ENCODE results near the gene EXOC4. TPM values are rescaled to one million over a fixed set of nuclear protein-coding genes. Genes with fewer than 3 reads are reported as not detected.
A peak's percentile ranks its signal among the peaks of the same experiment; 100 is the strongest.

The EXOC4 gene
- total RNA-seq, 2 donors from 2014 or later, result 106 to 115 TPM

DNA sequence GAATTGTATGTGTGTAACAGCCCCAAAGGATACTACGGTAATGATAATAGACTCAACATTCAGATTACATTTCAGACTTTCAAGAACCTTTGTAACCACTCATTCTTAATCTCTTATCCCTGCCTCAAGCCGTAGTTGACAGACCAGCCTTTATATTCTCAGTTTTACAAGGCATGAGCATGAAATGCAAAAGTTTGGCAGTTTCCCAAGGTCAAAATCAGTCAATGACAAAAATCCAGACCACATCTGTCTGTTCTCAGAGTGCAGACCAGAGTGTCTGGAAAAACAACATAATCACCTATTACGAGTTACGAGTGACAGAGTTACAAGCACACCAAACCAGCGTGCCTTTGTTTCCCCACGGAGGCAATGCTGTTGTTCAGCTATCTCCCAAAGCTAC is 695.7 kb downstream of the EXOC4 start:
- Histone ChIP-seq H3K4me1 (ENCODE audit: control insufficient read depth, insufficient read depth, low read length) (peaks cover 16% of the 10 kb centered on the region), H3K4me3 (ENCODE audit: low read length) (peak overlapping the region; percentile 58), H3K27me3 (ENCODE audit: control insufficient read depth, insufficient read depth, low read length, poor library complexity, severe bottlenecking) (no peaks in the 10 kb centered on the region), H3K9me3 (ENCODE audit: control insufficient read depth, low read length) (peaks cover 23% of the 10 kb centered on the region), H3K36me3 (ENCODE audit: control insufficient read depth, insufficient read depth, low read length) (no peaks in the 10 kb centered on the region), H3K27ac (ENCODE audit: low read depth, low read length) (no peak overlapping the region), H3K9ac (ENCODE audit: extremely low read depth, low read length, poor library complexity, severe bottlenecking) (no peak overlapping the region)
- Mint-ChIP-seq H3K4me3 (no peak overlapping the region), H3K27ac (no peak overlapping the region), H3K36me3 (ENCODE audit: low read depth) (peaks cover 29% of the 10 kb centered on the region), H3K27me3 (ENCODE audit: insufficient read depth) (no peaks in the 10 kb centered on the region), H3K9me3 (peaks cover 5% of the 10 kb centered on the region), H3K4me1 (peaks cover 36% of the 10 kb centered on the region)
- no peak for TF ChIP-seq CTCF (conservative IDR thresholded peaks at IDR 0.05)
- no peak for DNase-seq
- 90 to 94% methylated on average over 5 to 6 of the region's 6 CpGs for WGBS, 2 experiments (ENCODE audit: insufficient coverage in 1 of 2, insufficient read length in 1 of 2)

DNA sequence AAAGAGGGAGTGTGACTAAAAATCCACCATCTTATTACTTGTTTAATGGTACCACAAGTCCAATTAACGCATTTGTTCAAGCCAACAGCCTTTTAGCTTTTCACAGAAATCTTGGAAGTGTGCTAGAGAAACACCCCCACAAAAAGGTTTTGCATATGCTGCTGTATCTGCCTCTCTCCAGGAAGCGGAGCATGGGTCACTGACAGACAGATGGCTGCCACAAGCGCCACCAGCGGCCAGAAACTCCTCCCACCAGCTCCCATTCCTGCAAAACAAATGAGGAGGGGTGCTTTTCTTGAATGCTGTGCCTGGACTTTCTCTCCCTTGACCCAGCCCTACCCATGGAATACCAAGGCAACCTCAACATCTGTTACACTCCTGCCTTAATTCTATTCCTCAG is 698.0 kb downstream of the EXOC4 start:
- Histone ChIP-seq H3K36me3 (ENCODE audit: control insufficient read depth, insufficient read depth, low read length) (no peaks in the 10 kb centered on the region), H3K9me3 (ENCODE audit: control insufficient read depth, low read length) (peaks cover 35% of the 10 kb centered on the region), H3K27me3 (ENCODE audit: control insufficient read depth, insufficient read depth, low read length, poor library complexity, severe bottlenecking) (no peaks in the 10 kb centered on the region), H3K4me1 (ENCODE audit: control insufficient read depth, insufficient read depth, low read length) (peaks cover 16% of the 10 kb centered on the region), H3K27ac (ENCODE audit: low read depth, low read length) (no peak overlapping the region), H3K4me3 (ENCODE audit: low read length) (no peak overlapping the region), H3K9ac (ENCODE audit: extremely low read depth, low read length, poor library complexity, severe bottlenecking) (no peak overlapping the region)
- Mint-ChIP-seq H3K27me3 (ENCODE audit: insufficient read depth) (no peaks in the 10 kb centered on the region), H3K9me3 (peaks cover 25% of the 10 kb centered on the region), H3K4me1 (peaks cover 34% of the 10 kb centered on the region), H3K4me3 (no peak overlapping the region), H3K36me3 (ENCODE audit: low read depth) (peaks cover 48% of the 10 kb centered on the region), H3K27ac (no peak overlapping the region)
- 65 to 100% methylated on average over 1 to 4 of the region's 4 CpGs for WGBS, 2 experiments (ENCODE audit: insufficient coverage in 1 of 2, insufficient read length in 1 of 2)
- no peak for TF ChIP-seq CTCF (conservative IDR thresholded peaks at IDR 0.05)
- DNase-seq, result peak; percentile 64

GRCh38 chr7:133955208-133955607 is 702.3 kb downstream of the EXOC4 start:
- Histone ChIP-seq H3K27me3 (ENCODE audit: control insufficient read depth, insufficient read depth, low read length, poor library complexity, severe bottlenecking) (no peaks in the 10 kb centered on the region), H3K4me3 (ENCODE audit: low read length) (peak overlapping the region; percentile 15), H3K27ac (ENCODE audit: low read depth, low read length) (no peak overlapping the region), H3K9ac (ENCODE audit: extremely low read depth, low read length, poor library complexity, severe bottlenecking) (no peak overlapping the region), H3K36me3 (ENCODE audit: control insufficient read depth, insufficient read depth, low read length) (no peaks in the 10 kb centered on the region), H3K4me1 (ENCODE audit: control insufficient read depth, insufficient read depth, low read length) (peaks cover 3% of the 10 kb centered on the region), H3K9me3 (ENCODE audit: control insufficient read depth, low read length) (peaks cover 34% of the 10 kb centered on the region)
- WGBS, 2 experiments (ENCODE audit: insufficient coverage in 1 of 2, insufficient read length in 1 of 2), result 94% methylated on average over 2 of the region's 2 CpGs; no CpG with 5 or more reads in 1 of the 2 experiments
- no peak overlapping the region for H3K4me3 Mint-ChIP-seq
- H3K27ac Mint-ChIP-seq, result no peak overlapping the region
- peaks cover 32% of the 10 kb centered on the region for H3K9me3 Mint-ChIP-seq
- H3K36me3 Mint-ChIP-seq (ENCODE audit: low read depth), result peaks cover 45% of the 10 kb centered on the region
- no peak for TF ChIP-seq CTCF (conservative IDR thresholded peaks at IDR 0.05)
- peaks cover 18% of the 10 kb centered on the region for H3K4me1 Mint-ChIP-seq
- no peak for DNase-seq
- no peaks in the 10 kb centered on the region for H3K27me3 Mint-ChIP-seq (ENCODE audit: insufficient read depth)
